Measurements from ENCODE around the gene RCC1.
"Not testable (repeated sequence)": the region's sequence is repeated elsewhere in the genome, so short reads cannot be mapped to it uniquely, and the experiment has no call there.

Gene RCC1

GRCh38 chr1:28505406-28506187 is at the start of gene RCC1:
Gene RCC1, plus strand, starts transcription at chr1:28506043. Its CDS starts 23,824 bp downstream, at chr1:28529867.
- peak; percentile 98 for DNase-seq (ENCODE audit: low read depth)

GRCh38 chr1:28456078-28456477 is 49.8 kb upstream of the RCC1 start:
- peak; percentile 52 for DNase-seq (ENCODE audit: low read depth)

GRCh38 chr1:28457678-28458077 is 48.2 kb upstream of the RCC1 start:
- DNase-seq (ENCODE audit: low read depth), result no peak

- no peak for DNase-seq (ENCODE audit: low read depth)
Measured at GRCh38 chr1:28458237-28459228, 47.3 kb upstream of the RCC1 start.

GRCh38 chr1:28466226-28466778 is 39.5 kb upstream of the RCC1 start:
- DNase-seq (ENCODE audit: low read depth), result no peak

GRCh38 chr1:28470146-28470545 is 35.7 kb upstream of the RCC1 start:
- no peak for DNase-seq (ENCODE audit: low read depth)

- DNase-seq (ENCODE audit: low read depth), result not testable (repeated sequence)
Measured at GRCh38 chr1:28479497-28479896, 26.3 kb upstream of the RCC1 start.

GRCh38 chr1:28480308-28480707 is 25.5 kb upstream of the RCC1 start:
- DNase-seq (ENCODE audit: low read depth), result no peak

- DNase-seq (ENCODE audit: low read depth), result no peak
Measured at GRCh38 chr1:28482138-28482537, 23.7 kb upstream of the RCC1 start.

- no peak for DNase-seq (ENCODE audit: low read depth)
Measured at GRCh38 chr1:28482702-28483101, 23.1 kb upstream of the RCC1 start.

GRCh38 chr1:28494737-28495136 is 11.1 kb upstream of the RCC1 start:
- DNase-seq (ENCODE audit: low read depth), result no peak

- DNase-seq (ENCODE audit: low read depth), result no peak
Measured at GRCh38 chr1:28499553-28499952, 6.3 kb upstream of the RCC1 start.

- no peak for DNase-seq (ENCODE audit: low read depth)
Measured at GRCh38 chr1:28501925-28502324, 3.9 kb upstream of the RCC1 start.

GRCh38 chr1:28503117-28503516 is 2.7 kb upstream of the RCC1 start:
- no peak for DNase-seq (ENCODE audit: low read depth)

- DNase-seq (ENCODE audit: low read depth), result no peak
Measured at GRCh38 chr1:28506907-28507246, 1.0 kb downstream of the RCC1 start.

- no peak for DNase-seq (ENCODE audit: low read depth)
Measured at GRCh38 chr1:28507247-28507645, 1.4 kb downstream of the RCC1 start.

- no peak for DNase-seq (ENCODE audit: low read depth)
Measured at GRCh38 chr1:28507646-28508434, 2.0 kb downstream of the RCC1 start.

- no peak for DNase-seq (ENCODE audit: low read depth)
Measured at GRCh38 chr1:28508435-28508754, 2.6 kb downstream of the RCC1 start.

GRCh38 chr1:28509705-28510272 is 3.9 kb downstream of the RCC1 start:
- no peak for DNase-seq (ENCODE audit: low read depth)

GRCh38 chr1:28510273-28510969 is 4.6 kb downstream of the RCC1 start:
- no peak for DNase-seq (ENCODE audit: low read depth)

- DNase-seq (ENCODE audit: low read depth), result no peak
Measured at GRCh38 chr1:28510970-28511440, 5.2 kb downstream of the RCC1 start.
